Calu3 (cell line): ENCODE results near the gene ZCCHC24. TPM values are rescaled to one million over a fixed set of nuclear protein-coding genes. Genes with fewer than 3 reads are reported as not detected.

Source experiments
- BruUV-seq: library from RNA; stranded (reverse); fragments of 400-500 nt; replicated peaks from 2 replicates; lab custom pipeline; 2021; lab: Mats Ljungman, UMichigan
- CTCF ChIA-PET: fragments of 300-600 bp; sonication (Branson Sonifier 250); formaldehyde crosslinking; loops from one replicate; lab custom pipeline; 2022; ENCODE audit warnings: antibody characterized with exemption; lab: Charles Lee
- DNase-seq: peaks from one replicate; pipeline ENCODE4 v3.0.0; 2022
- H3K27ac Mint-ChIP-seq: one replicate; pipeline ENCODE4 v1.8.0; 2022; ENCODE audit warnings: mixed read lengths; ENCODE audit not compliant: unreplicated experiment
- H3K27me3 Mint-ChIP-seq: one replicate; pipeline ENCODE4 v1.8.0; 2022; ENCODE audit warnings: mixed read lengths; ENCODE audit not compliant: unreplicated experiment
- H3K36me3 Mint-ChIP-seq: one replicate; pipeline ENCODE4 v1.8.0; 2022; ENCODE audit warnings: mild to moderate bottlenecking, moderate library complexity, mixed read lengths; ENCODE audit not compliant: insufficient read depth, unreplicated experiment
- H3K4me1 Mint-ChIP-seq: one replicate; pipeline ENCODE4 v1.8.0; 2022; ENCODE audit warnings: mild to moderate bottlenecking, low read depth, mixed read lengths; ENCODE audit not compliant: unreplicated experiment
- H3K4me3 Mint-ChIP-seq: one replicate; pipeline ENCODE4 v1.8.0; 2022; ENCODE audit warnings: mild to moderate bottlenecking, low read depth, moderate library complexity, mixed read lengths; ENCODE audit not compliant: unreplicated experiment
- H3K9me3 Mint-ChIP-seq: one replicate; pipeline ENCODE4 v1.8.0; 2022; ENCODE audit warnings: low read depth, mixed read lengths; ENCODE audit not compliant: unreplicated experiment
- CTCF ChIP-seq: fragments of 200-600 bp; IDR thresholded peaks from one replicate; pipeline ENCODE4 v1.8.0; 2022; ENCODE audit warnings: antibody characterized with exemption; ENCODE audit not compliant: unreplicated experiment
- intact Hi-C: fragments of 100-400 bp; cut with micrococcal nuclease; formaldehyde crosslinking; loops from one replicate; pipeline ENCODE4 v1.10.0; 2022; ENCODE audit not compliant: unreplicated experiment
- total RNA-seq: library from RNA; stranded (reverse); gene quantifications from 2 replicates; pipeline ENCODE4 v1.2.3, GENCODE V29; 2022

ZCCHC24 gene
- total RNA-seq, 1 experiment from 2014 or later: 1.4 TPM

GRCh38 chr10:79468841-79469585 is 23.6 kb upstream of the ZCCHC24 start:
- Mint-ChIP-seq H3K27ac (no peak overlapping the region), H3K36me3 (no peaks in the 10 kb centered on the region), H3K4me3 (no peak overlapping the region), H3K27me3 (peaks cover 63% of the 10 kb centered on the region), H3K9me3 (no peaks in the 10 kb centered on the region), H3K4me1 (no peaks in the 10 kb centered on the region)
- no peak for TF ChIP-seq CTCF
- CTCF ChIA-PET: no interaction called here
- BruUV-seq: no TSS peak
- DNase-seq: no peak
- intact Hi-C loops: loop anchor here (5.0 kb wide), 1 partner anchor 67 kb away; no protein-coding TSS in a partner anchor

DNA sequence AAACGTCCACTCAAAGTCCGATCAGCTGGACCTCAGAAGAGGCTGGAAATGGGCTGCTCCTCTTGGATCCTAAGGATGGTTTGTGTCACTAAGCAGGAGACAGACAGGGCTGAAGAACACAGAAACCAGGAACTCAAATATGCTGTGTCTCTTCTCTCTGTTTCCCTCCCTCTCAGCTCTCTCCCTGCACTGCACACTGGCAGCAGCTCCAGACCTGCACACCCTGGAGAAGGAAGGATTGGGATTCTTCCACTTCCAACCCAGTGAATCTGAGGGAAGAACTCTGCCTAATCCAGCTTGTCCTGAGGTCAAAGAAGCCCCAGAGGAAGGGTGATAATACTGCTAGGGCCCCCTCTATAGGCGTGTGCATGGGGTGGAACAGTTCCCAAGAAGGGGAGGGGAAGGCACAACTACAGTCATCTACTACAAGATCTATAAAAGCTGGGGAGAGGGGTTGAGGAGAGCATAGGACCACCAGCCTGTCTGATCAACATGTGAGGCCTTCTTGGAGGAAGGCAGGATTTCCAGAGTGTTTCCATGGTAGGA is 22.7 kb upstream of the ZCCHC24 start:
- CTCF ChIA-PET: interaction anchor here (0.6 to 0.9 kb wide), 7 partner anchors 8 to 771 kb away, joined by 4 to 11 read pairs (median 5); partner anchors contain the start of gene ZCCHC24
- TF ChIP-seq CTCF: no peak
- H3K27ac Mint-ChIP-seq: no peak overlapping the region
- no peak for DNase-seq
- no peaks in the 10 kb centered on the region for H3K4me1 Mint-ChIP-seq
- BruUV-seq: no TSS peak
- no peak overlapping the region for H3K4me3 Mint-ChIP-seq
- H3K27me3 Mint-ChIP-seq: peaks cover 53% of the 10 kb centered on the region
- intact Hi-C loops: loop anchor here (5.0 kb wide), 1 partner anchor 66 kb away; no protein-coding TSS in a partner anchor
- H3K36me3 Mint-ChIP-seq: no peaks in the 10 kb centered on the region
- H3K9me3 Mint-ChIP-seq: no peaks in the 10 kb centered on the region

DNA sequence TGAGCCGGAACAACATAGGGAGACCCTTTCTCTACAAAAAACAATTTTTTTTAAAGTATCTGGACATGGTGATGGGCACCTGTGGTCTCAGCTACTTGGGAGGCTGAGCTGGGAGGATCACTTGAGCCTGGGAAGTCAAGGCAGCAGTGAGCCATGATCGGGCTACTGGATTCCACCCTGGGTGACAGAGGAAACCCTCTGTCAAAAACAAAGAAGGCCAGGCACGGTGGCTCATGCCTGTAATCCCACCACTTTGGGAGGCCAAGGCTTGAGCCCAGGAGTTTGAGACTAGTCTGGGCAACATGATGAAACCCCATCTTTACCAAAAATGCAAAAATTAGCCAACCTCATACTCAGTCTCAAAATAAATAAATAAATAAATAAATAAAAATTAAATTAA is 19.9 kb upstream of the ZCCHC24 start:
- H3K4me3 Mint-ChIP-seq: no peak overlapping the region
- intact Hi-C loops: loop anchor here (5.0 kb wide), 1 partner anchor 63 kb away; no protein-coding TSS in a partner anchor
- TF ChIP-seq CTCF: no peak
- no peaks in the 10 kb centered on the region for H3K9me3 Mint-ChIP-seq
- no peak overlapping the region for H3K27ac Mint-ChIP-seq
- H3K27me3 Mint-ChIP-seq: peaks cover 32% of the 10 kb centered on the region
- no peak for DNase-seq
- no peaks in the 10 kb centered on the region for H3K4me1 Mint-ChIP-seq
- H3K36me3 Mint-ChIP-seq: no peaks in the 10 kb centered on the region
- BruUV-seq: no TSS peak
- CTCF ChIA-PET: no interaction called here

- Mint-ChIP-seq H3K4me1 (no peaks in the 10 kb centered on the region), H3K9me3 (no peaks in the 10 kb centered on the region), H3K27me3 (peaks cover 17% of the 10 kb centered on the region), H3K36me3 (no peaks in the 10 kb centered on the region), H3K27ac (no peak overlapping the region), H3K4me3 (no peak overlapping the region)
- no peak for TF ChIP-seq CTCF
- intact Hi-C loops: no loop called here
- DNase-seq: no peak
- BruUV-seq: no TSS peak
- CTCF ChIA-PET: interaction anchor here (0.6 kb wide), 1 partner anchor 32 kb away, joined by 3 read pairs; no protein-coding TSS in a partner anchor
Measured at GRCh38 chr10:79463578-79464496, 18.4 kb upstream of the ZCCHC24 start.
